GM12891 (cell line): ENCODE results near the gene FLNA.
A peak's percentile ranks its signal among the peaks of the same experiment; 100 is the strongest.
"Not testable (repeated sequence)": the region's sequence is repeated elsewhere in the genome, so short reads cannot be mapped to it uniquely, and the experiment has no call there.

Experiments
- DNase-seq: peaks from one replicate; pipeline ENCODE4 v3.0.0; 2011; ENCODE audit warnings: low spot score; ENCODE audit not compliant: insufficient read length
- FAIRE-seq: peaks from 2 replicates; lab custom pipeline; 2011; peaks lifted over from hg19 to GRCh38; lab: Jason Lieb, UNC
- PAX5 ChIP-seq: IDR thresholded peaks from 2 replicates; pipeline ENCODE4 v1.6.1; 2011; ENCODE audit warnings: low read length, moderate library complexity, mild to moderate bottlenecking; ENCODE audit not compliant: insufficient read depth, severe bottlenecking
- POLR2A ChIP-seq: IDR thresholded peaks from 2 replicates; pipeline ENCODE4 v1.6.1; 2011; ENCODE audit warnings: low read depth, low read length, control low read depth
- POLR2AphosphoS5 ChIP-seq: IDR thresholded peaks from 2 replicates; pipeline ENCODE4 v1.6.1; 2011; ENCODE audit warnings: low read depth, low read length, control low read depth
- POU2F2 ChIP-seq: IDR thresholded peaks from 2 replicates; pipeline ENCODE4 v1.6.1; 2011; ENCODE audit warnings: low read depth, mild to moderate bottlenecking, control low read depth, low read length, moderate library complexity
- SPI1 ChIP-seq: IDR thresholded peaks from 2 replicates; pipeline ENCODE4 v1.6.1; 2011; ENCODE audit warnings: low read depth, low read length, control low read depth
- TAF1 ChIP-seq: IDR thresholded peaks from 2 replicates; pipeline ENCODE4 v1.6.1; 2011; ENCODE audit warnings: low read depth, low read length, control low read depth

Gene FLNA

DNA sequence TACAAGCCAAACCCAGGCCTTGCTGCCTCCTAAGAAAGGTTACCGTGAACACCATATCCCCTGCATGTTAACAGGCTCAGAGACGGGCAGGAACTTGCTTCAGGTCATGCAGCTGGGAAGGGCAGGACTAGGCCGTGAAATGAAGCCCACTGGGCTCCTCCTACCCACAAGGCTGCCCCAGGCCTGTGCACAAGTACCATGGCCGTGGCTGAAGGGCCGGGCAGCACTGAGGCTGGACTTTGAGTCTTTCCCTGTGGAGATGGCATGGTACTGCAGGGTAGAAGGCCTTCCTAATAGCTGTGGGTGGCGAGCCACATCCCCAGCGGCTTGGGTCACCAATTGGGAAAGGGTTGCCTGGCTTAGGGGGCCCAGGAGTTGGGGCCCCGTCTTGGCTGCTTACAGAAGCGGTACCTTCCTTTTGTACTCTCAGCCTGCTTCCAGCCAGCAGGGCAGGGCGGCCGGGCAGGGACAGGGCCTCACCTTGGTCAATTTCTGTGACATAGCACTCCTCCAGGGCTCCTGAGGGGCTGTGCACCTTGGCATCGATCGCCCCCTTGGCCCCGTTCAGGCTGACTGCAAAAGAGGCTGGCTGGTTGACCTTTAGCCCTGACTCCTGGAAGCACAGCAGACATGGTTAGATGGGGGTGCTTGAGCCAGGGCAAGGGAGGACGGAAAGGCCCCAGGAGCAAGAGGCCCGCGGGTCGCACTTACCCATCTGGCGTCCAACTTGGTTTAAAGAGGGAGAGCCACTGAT is 23.8 kb downstream of the FLNA start:
- DNase-seq = no peak
- no peak for FAIRE-seq
- TF ChIP-seq SPI1 (no peak), POLR2AphosphoS5 (no peak), POU2F2 (no peak), PAX5 (no peak), POLR2A (no peak), TAF1 (no peak)

DNA sequence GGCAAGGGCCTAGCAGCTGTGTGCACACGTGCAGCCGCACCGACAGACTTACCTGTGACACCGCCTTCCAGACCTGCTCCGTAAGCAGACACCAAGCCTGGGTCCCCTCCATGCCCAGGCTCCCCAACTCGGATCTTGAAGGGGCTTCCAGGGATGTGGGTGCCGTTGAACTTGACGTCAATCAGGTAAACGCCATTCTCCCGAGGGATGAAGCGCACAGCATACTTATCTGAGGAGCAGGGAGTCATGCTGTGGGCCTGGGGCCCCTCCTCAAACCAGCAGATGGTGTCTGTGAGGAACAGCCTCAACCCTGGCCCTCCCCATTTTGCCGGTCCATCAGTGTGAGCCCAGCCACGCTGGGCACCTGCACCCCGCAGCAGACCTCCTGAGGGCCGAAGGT is 24.5 kb downstream of the FLNA start:
- TF ChIP-seq POU2F2 (no peak), SPI1 (no peak), POLR2A (no peak), PAX5 (no peak), TAF1 (no peak), POLR2AphosphoS5 (no peak)
- no peak for DNase-seq
- no peak for FAIRE-seq

DNA sequence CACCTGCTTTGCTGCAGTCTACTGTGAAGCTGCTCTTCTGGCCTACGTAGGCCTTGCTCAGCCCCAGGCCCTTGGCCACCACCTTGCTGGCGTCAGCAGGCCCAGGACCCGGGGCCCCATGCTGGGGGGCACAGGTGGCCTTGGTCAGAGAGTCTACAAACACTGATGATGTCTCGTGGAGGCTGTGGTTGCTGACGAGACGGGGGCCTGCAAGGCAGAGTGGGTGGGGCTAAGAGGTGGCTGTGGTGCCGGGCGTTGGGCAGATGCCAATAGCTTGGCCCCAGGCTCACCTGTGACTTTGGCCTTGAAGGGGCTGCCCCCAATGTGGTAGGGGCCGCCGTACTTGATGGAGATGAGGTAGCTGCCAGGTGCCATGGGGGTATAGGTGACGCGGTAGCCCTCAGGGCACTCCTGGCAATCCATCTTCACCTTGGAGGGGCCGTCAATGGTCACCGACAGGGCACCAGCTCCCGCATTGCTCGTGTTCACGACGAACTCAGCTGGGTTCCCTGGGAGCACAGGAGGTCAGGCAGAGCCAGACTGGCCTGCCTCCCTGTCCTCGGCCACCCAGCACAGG is 25.0 kb downstream of the FLNA start:
- DNase-seq = no peak
- TF ChIP-seq POLR2AphosphoS5 = no peak
- TF ChIP-seq POLR2A = no peak
- TF ChIP-seq TAF1 = no peak
- FAIRE-seq = no peak

DNA sequence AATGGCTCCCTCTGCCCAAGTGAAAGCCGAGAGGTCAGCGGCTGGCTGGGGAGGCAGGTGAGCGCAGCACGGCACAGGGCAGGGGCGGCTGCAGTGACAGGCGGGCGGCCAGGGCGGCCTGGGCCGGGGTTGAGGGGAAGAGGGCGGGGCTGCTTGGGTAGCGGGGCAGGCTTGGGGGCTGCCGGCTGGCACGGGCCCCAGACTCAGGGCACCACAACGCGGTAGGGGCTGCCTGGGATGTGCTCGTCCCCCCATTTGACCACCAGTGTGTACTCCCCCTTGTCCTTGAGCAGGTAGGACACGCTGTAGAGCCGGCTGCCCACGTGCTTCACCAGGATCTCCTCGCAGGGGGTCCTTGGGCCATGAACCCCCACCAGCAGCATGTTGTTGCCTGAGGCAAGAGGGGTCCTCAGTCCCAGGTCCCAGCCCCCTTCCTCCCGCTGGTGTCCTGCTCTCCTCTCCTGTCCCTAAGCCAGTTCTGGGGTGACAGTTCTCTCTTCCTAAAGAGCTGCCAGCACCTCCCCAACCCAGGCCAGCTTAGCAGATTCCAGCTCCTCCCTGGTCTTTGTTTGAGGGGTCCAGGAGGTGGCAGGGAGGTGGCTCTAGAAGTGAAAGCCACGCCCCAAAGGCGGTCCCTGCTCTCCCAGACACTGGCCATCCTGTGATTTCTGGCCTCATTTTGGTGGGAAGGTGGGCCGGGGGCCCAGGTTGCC is 25.6 kb downstream of the FLNA start:
- DNase-seq = no peak
- TF ChIP-seq POU2F2 (no peak), POLR2A (no peak), PAX5 (no peak), POLR2AphosphoS5 (no peak), TAF1 (no peak)
- peak; percentile 58 for FAIRE-seq

DNA sequence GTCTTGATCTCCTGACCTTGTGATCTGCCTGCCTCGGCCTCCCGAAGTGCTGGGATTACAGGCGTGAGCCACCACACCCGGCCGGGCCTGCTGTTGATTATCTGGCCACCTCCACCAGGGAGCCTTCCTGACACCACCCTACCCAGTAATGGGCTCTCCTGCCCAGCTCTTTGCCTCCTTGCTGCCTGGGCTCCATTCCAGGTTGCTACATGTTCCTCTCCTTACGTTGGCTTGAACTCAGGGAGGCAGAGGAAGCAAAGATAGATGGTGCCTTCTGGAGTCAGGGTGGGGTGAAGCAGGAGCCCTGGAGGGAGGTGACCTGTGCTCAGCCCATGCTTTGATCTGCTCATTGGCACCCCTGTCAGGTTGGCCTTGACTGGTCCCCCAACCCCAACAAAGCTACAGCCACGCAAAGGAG is 26.3 kb downstream of the FLNA start:
- TF ChIP-seq POLR2A = no peak
- TF ChIP-seq POLR2AphosphoS5 = 0 out of 2 replicates have a peak, but pooled peaks have one; percentile 15
- TF ChIP-seq SPI1 = no peak
- no peak for TF ChIP-seq TAF1
- no peak for DNase-seq
- FAIRE-seq = peak; percentile 85

DNA sequence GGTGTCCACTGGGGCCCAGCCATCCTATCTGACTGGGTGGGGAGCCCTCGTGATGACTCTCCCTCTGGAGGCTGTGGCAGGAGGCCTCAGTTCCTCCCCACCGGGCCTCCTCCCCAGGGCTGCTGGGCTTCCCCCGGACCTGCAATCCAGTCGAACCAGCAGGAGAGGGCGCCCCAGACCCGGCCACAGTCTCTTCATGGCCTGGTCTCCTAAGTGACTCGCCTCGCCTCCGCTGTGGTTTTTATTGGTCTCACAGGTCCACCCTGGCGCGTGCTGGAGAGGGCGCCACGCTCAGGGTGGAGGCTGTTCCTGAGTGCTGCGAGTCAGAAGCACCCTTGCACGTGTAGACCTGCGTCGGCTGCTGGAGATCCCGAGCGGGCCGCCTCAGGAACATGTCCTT is 30.8 kb downstream of the FLNA start:
- DNase-seq, FAIRE-seq: not testable (repeated sequence)

DNA sequence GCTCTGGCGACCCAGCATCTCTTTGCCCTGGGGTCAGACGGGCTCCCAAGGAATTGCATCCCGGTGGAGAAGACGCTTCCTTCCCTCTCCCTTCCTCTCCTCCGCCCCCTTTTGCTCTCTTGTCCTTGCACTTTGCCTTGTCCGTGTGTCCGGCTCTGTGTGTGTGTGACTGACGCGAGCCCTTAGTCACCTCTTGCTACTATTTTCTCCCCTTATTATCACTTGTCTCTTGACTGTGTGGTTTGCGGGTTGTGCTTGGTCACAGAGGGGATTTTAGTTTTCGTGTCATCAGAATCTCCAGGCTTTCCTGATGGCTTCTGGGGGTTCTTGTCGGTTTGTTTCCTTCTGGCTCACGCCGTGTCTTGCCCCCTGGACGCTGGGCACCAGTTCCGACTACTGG is 31.4 kb downstream of the FLNA start:
- DNase-seq, FAIRE-seq: not testable (repeated sequence)

DNA sequence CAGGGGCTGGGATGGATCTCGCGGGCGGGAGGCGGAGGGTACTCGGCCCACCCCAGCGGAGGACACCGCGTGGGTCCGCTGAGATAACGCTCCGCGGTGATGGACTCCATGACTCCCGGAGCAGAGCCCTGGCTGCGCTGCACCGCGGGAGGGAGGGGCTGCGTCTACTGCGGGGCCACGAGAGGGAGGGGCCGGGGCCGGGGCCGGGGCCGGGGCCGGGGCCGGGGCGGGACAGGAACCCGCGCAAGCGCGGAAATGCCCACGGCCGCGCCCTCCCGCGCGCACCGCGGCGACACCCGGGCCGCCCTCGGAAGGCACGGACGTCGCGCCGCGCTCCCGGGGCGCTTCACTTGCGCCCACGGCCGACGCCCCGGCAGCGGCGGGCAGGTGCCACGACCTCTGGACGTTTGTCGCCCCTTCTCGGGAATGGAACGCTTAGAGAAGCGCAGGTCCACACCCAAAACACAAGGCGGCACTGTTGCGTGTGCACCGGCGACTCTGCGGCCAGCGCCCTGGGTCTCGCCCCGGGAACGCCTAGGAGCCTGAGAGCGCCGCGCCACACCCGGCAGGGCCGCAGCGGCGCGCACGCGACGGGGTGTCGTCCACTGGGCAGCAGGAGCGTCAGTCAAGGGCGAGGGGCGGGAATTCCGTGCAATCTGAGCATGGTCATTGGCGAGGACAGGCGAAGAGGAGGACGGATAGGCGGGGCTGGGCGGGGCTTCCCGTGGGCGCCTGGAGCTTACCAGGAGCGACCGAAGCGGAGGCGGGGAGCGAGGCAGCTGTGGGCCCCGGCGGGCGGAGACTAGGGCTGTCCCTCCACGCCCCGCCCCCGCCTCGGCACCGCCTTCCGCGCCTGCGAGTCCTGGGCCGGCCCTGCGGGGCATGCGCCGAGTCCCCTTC is 32.8 kb downstream of the FLNA start:
- FAIRE-seq = peak; percentile 100
- not testable (repeated sequence) for DNase-seq

DNA sequence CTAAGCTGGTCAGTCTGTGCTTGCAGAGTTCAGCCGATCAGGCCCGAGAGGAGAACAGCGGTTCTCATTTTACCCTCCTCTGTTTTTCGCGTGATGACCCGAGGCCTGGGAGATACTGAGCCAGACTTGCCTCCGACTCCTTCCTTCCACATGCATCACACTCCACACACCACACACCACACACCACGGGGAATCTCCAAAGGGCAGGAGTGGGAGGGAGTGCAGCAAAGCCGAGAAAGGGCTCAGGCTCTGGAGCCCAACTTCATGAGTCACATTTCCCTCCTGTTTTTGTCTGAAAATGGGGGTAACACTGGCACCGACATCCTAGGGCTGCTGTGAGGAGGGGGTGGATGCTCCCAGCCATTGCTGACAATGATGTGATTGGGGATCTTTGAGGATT is 39.9 kb downstream of the FLNA start:
- no peak for TF ChIP-seq POLR2A
- TF ChIP-seq TAF1 = no peak
- no peak for TF ChIP-seq POU2F2
- no peak for TF ChIP-seq POLR2AphosphoS5
- no peak for TF ChIP-seq PAX5
- TF ChIP-seq SPI1 = no peak
- DNase-seq (no peak), FAIRE-seq (peak; percentile 33)

DNA sequence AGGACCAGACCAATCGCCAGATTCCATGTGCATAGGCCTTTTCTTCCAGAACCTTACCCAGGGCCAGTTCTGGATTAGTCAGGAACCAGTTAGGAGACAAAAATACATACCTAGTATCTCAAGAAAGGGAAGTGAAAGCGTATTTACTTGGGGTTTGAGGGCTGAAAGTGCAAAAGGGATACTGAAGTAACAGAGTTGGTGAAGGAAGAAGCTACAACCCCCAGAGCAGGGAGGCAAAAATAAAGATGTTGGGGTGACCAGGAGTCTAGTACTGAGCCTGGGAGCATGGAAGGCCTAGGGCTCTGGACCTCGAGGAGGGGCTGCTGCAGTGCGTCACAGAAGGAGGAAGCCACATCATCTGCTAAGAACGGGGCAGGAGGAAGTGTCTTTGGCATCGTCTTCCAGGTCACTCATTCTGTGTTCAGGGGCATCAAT is 40.6 kb downstream of the FLNA start:
- DNase-seq = no peak
- no peak for FAIRE-seq
- TF ChIP-seq POU2F2 = no peak
- peak; percentile 97 for TF ChIP-seq SPI1
- TF ChIP-seq TAF1 = no peak
- TF ChIP-seq PAX5 = no peak
- TF ChIP-seq POLR2A = no peak
